HS-5 (cell line): ENCODE measurements around the gene SP7.
"Not testable (repeated sequence)": the region's sequence is repeated elsewhere in the genome, so short reads cannot be mapped to it uniquely, and the experiment has no call there.

Experiments
- DNase-seq: peaks from one replicate; pipeline ENCODE4 v3.0.0-alpha.2; 2012; ENCODE audit warnings: low read depth

SP7 gene

GRCh38 chr12:53346491-53346890 lies 10.3 kb upstream of the SP7 start:
- DNase-seq, result no peak

GRCh38 chr12:53345486-53346188 lies 9.5 kb upstream of the SP7 start:
- DNase-seq, result no peak

- no peak for DNase-seq
These were observed 8.8 kb upstream of the SP7 start for GRCh38 chr12:53344824-53345485.

GRCh38 chr12:53344487-53344823 lies 8.3 kb upstream of the SP7 start:
- no peak for DNase-seq

DNA sequence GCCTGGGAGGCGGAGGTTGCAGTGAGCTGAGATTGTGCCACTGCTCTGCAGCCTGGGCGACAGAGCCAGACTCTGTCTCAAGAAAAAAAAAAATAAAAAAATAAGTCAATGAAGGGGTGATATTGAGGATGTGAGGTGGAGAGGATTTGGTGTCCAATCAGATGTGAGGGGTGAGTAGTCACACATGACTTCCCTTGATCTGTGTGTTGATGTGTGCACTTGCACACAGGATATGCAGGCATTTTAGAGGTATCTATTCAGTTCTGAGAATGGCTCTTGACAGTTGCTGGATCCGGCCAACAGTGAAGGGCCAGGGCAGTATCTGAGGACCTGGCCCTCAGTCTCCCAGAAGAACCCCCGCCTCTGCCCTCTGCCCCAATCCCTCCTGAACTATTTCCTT lies 7.8 kb upstream of the SP7 start:
- no peak for DNase-seq

DNA sequence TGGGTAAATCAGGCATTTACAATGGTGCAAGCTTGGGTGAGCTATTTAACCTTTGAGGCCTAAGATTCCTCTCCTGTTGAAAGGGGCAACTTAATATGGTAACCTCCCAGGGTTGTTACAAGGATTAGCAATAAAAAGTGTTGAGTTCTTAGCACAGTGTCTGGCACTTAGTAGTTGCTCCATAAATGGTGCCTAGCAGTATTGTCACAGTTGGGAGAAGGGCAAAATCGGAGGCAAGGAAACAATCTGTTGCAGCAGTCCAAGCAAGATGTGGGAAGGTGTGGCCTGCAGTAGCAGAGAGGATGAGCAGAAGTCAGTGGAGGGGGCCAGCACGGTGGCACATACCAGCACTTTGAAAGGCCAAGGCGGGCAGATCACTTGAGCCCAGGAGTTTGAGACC lies 7.3 kb upstream of the SP7 start:
- no peak for DNase-seq

DNA sequence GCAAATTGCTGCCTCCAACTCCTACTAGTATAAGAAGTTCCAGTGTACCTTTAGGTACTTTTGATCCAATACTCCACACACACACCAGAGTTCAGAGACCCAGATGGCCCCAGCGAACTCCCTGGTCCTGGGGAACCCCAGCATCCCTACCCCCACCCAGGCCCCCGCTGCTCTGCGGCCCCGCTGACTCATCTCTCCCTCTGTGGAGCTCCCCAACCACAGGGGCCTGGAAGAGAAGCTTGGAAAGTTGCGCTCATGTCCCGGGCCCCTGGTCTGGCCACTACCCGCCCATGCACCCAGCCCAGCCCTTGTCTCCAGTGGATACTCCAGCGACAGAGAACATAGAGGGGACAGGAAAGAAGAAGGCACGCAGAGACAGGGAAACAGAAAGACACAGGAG lies 4.2 kb upstream of the SP7 start:
- DNase-seq, result no peak

- DNase-seq, result no peak
These were observed 2.8 kb upstream of the SP7 start for GRCh38 chr12:53338916-53339315.

DNA sequence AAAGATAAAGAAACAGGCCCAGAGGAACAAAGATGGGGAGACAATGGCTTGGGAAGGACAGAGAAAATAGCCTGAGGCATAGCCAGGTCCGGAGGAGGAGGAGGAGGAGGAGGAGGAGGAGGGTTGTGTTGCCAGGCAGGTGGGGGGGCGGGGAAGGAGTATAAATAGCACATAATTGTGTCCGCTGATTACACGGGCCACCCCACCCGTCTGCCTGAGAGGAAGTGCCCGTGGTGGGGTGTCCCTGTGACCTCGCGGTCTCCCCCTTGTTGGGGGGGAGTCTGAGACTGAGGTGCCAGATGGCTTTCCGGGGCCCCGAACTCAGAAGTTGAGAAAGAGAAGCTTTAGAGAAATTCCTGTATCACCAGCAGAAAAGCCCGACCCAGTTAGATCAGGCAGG lies 1.9 kb upstream of the SP7 start:
- DNase-seq, result no peak

GRCh38 chr12:53334822-53335221 lies 1.3 kb downstream of the SP7 start:
- no peak for DNase-seq

DNA sequence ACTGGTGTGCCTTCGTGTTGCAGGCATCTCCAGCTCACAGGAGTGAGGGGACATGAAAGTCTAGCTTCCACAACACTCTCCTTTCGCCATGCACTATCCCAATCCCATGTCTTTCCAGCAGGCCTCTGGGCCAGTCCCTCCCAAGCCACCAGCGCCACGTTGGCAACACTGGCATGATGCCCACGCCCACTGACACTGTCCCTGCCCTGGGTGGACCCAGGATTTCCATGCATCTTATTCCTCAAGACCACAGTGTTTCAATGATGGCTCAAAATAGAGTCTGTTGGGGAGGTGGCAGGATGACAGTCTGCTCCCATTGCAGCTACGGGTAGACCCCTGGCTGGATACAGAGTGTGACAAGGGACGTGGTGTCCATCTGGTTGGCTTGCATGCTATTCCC lies 2.3 kb downstream of the SP7 start:
- DNase-seq, result no peak

- DNase-seq, result no peak
These were observed 2.9 kb downstream of the SP7 start for GRCh38 chr12:53333289-53333688.

- DNase-seq, result no peak
These were observed 3.4 kb downstream of the SP7 start for GRCh38 chr12:53332744-53333143.

GRCh38 chr12:53332339-53332738 lies 3.8 kb downstream of the SP7 start:
- not testable (repeated sequence) for DNase-seq

DNA sequence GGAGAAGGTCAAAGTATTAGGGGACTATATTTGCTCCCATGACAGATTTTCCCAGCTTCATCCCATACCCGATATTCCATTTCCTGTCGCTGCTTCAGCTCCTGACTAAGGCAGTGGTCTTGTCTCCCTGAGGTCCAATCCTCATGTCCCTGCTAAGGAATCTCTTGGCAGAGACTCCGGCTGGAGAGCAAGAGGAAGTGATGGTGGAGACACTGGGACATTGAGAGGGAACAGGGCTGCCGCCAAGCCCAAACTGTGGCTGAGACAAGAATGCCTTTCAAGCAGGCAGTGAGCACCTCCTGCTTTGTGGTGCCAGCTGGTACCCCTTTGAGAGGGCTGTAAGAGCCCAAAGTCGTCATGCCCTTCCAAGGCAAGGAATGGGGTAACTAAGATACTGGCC lies 5.5 kb downstream of the SP7 start:
- no peak for DNase-seq

DNA sequence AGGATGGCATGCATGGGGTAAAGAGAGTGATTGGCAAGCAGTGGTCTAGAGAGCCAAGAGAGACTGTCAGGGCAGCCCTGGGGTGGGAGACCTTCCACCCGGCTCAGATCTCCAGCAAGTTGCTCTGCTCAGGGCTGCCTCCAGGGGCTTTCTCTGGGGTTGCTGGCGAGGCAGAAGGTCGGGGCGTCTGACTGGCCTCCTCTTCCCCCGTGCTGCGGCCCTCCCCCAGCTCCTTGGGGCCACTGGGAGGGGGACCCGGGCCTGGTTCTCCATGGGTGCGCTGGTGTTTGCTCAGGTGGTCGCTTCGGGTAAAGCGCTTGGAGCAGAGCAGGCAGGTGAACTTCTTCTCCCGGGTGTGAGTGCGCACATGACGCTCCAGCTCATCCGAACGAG lies 8.1 kb downstream of the SP7 start:
- no peak for DNase-seq

DNA sequence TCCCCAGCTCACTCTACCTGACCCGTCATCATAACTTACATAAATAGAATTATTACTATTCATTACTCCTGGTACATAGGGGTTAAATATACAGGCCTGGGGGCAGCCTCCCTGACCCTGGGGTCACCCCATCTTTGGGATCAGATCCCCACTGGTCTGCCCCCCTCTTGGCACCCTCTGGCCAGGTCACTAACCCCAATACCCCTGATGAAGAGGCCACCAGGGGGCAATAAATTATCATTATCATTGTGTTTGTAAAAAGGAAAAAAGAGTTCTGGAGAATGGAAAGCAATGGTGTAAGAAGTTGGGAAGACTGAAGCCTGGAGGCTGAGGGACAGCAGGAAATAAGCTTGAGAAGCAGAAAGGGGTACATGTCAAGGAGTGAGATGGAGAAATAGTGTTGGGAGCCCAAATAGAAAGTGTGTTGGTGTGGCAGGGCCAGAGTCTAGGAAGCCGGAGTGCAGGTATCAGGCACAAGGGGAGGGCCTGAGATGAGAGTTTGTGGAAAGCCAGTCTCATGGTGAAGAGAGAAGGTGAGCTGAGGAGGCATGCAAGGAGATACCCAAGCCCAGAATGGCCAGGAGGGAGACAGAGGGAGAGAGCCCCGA lies 8.6 kb downstream of the SP7 start:
- DNase-seq, result no peak

GRCh38 chr12:53326460-53327185 lies 9.5 kb downstream of the SP7 start:
- DNase-seq, result no peak

GRCh38 chr12:53325511-53326061 lies 10.6 kb downstream of the SP7 start:
- DNase-seq, result no peak

DNA sequence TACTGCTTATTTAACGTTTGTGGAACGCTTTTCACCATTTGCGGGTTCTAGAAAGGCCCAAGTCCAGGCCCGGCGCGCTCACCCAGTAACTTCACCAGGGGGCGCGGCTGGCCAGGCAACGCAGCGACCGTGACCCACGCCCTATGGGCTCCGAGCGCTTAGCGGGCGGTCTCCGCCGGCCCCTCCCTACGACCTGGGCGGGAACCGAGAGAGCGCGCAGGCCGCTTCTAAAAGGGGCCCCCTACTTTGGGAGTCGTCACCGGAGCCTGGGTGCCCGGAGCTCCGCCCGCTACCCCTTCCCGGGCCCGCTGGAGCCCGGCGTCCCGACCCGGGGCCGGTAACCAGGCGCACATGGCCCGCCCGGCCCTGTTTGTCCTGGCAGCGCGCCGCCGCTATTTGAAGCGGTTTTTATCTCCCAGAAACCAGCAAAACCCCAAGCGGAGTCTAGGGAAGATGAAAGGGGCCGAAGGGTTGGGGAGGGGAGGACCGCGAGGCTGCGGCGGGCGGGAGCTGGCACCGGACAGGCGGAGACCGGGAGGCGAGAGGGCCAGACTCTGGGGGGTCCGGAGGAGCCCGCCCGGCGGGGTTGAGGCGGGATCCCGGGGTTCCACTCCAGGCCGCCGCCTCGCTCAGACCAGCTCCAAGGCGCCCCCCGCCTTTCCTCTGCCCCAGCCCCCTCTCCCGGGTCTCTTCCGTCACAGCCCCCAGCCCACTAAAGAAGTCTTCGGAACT lies 11.2 kb downstream of the SP7 start:
- DNase-seq, result peak; percentile 75

DNA sequence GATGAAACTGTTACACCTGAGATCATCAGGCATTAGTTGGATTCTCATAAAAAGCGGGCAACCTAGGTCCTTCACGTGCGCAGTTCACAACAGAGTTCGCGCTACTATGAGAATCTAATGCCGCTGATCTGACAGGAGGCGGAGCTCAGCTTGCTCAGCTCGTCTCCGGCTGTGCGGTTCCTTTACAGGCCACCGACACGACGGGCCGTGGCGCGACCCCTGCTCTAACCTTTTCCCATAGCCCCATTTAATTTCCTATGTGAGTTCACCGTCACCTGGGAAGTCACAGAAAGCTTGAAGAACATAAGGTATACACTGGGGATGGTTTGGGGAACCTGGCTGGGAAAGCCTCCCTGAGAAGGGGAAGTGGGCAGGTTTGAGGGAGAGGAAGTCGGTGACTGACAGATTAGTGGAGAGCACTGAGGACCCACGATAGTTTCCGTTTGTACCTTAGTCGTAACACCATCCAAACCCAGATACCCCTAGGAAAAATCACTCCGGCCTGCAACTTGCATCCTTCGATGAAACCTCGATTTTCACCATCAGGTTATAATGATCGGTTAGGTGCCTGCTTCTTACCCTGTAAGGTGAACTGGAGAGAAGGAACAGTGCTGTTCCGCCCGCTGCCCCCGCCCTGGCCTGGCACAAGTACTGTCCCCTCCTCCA lies 11.9 kb downstream of the SP7 start:
- no peak for DNase-seq
